HCT116 (cell line): ENCODE data around the gene BCL11A. TPM values are rescaled to one million over a fixed set of nuclear protein-coding genes. Genes with fewer than 3 reads are reported as not detected.

ENCODE experiments used
- ATAC-seq: fragments of 200-7000 bp; cut with Tn5 transposase; 2 replicates; pipeline ENCODE4 v1.9.1; 2020; ENCODE audit warnings: mild to moderate bottlenecking, moderate library complexity
- BruUV-seq: library from RNA; stranded (reverse); fragments of 400-500 nt; replicated peaks from 2 replicates; lab custom pipeline; 2021; lab: Mats Ljungman, UMichigan
- CTCF ChIA-PET: fragments of 300-600 bp; sonication (Branson Sonifier 250); formaldehyde crosslinking; loops from one replicate; lab custom pipeline; 2021; ENCODE audit warnings: antibody characterized with exemption; lab: Charles Lee
- POLR2A ChIA-PET: fragments of 300-600, 350-600 bp; sonication (Branson Sonifier 250); formaldehyde crosslinking; loops from one replicate; lab custom pipeline; 2021; ENCODE audit warnings: antibody characterized with exemption; lab: Charles Lee
- RAD21 ChIA-PET, 2 experiments: fragments of 300-600 bp; sonication (Branson Sonifier 250); formaldehyde crosslinking; loops; one replicate each; lab custom pipeline; 2023; ENCODE audit warnings: low total read pairs in 2 of 2; ENCODE audit not compliant: uncharacterized antibody in 2 of 2, unreplicated experiment in 2 of 2, low non-redundant PET in 1 of 2; lab: Charles Lee
- DNase-seq: peaks from one replicate; pipeline ENCODE4 v3.0.0-alpha.2; 2010; ENCODE audit warnings: low read depth, low spot score
- H2AFZ ChIP-seq: fragments of 200-600 bp; shearing (Covaris generic), sonication (generic); 2 replicates; pipeline ENCODE4 v1.6.1; 2017; ENCODE audit warnings: low read depth, mixed run types, mixed read lengths, antibody characterized with exemption, low read length; ENCODE audit not compliant: poor library complexity, severe bottlenecking
- H3K27ac ChIP-seq: 2 replicates; pipeline ENCODE4 v1.5.1; 2012; ENCODE audit warnings: low read depth, low read length
- H3K27me3 ChIP-seq: fragments of 200-600 bp; sonication (generic); 2 replicates; pipeline ENCODE4 v1.6.1; 2016; ENCODE audit warnings: mixed run types, low read length, mixed read lengths; ENCODE audit not compliant: insufficient read depth
- H3K36me3 ChIP-seq, 2 experiments: fragments of 200-500 bp in 1 of 2; fragments of 200-600 bp in 1 of 2; sonication (Bioruptor generic) in 1 of 2; sonication (generic) in 1 of 2; 2 replicates each; pipeline versions ENCODE4 v1.5.1 to v1.6.1; 2014 to 2016; ENCODE audit warnings: low read length in 2 of 2, inconsistent platforms in 1 of 2, mixed read lengths in 1 of 2, mixed run types in 1 of 2; ENCODE audit not compliant: insufficient read depth in 2 of 2, control insufficient read depth in 1 of 2
- H3K4me1 ChIP-seq, 2 experiments: fragments of 200-600 bp in 1 of 2; sonication (generic) in 1 of 2; 2 replicates each; pipeline versions ENCODE4 v1.5.1 to v1.6.1; 2012 to 2017; ENCODE audit warnings: low read length in 2 of 2, inconsistent platforms in 1 of 2, mild to moderate bottlenecking in 1 of 2, mixed read lengths in 1 of 2, mixed run types in 1 of 2, moderate library complexity in 1 of 2; ENCODE audit not compliant: insufficient read depth in 2 of 2, control insufficient read depth in 1 of 2
- H3K4me2 ChIP-seq: fragments of 200-600 bp; sonication (generic); 2 replicates; pipeline ENCODE4 v1.6.1; 2017; ENCODE audit warnings: mixed run types, low read length, mixed read lengths
- H3K4me3 ChIP-seq, 2 experiments: fragments of 200-600 bp in 1 of 2; sonication (generic) in 1 of 2; replicated peaks in 1 of 2; 2 replicates each; pipeline ENCODE4 v1.5.1; 2011 to 2016; ENCODE audit warnings: low read length in 2 of 2, control low read depth in 1 of 2, low read depth in 1 of 2, mild to moderate bottlenecking in 1 of 2, mixed read lengths in 1 of 2, mixed run types in 1 of 2
- H3K79me2 ChIP-seq: fragments of 200-600 bp; sonication (generic); 2 replicates; pipeline ENCODE4 v1.6.1; 2017; ENCODE audit warnings: mild to moderate bottlenecking, mixed run types, low read length, moderate library complexity, mixed read lengths; ENCODE audit not compliant: insufficient read depth
- H3K9ac ChIP-seq: fragments of 200-600 bp; sonication (generic); 2 replicates; pipeline ENCODE4 v1.6.1; 2016; ENCODE audit warnings: low read length, mixed read lengths
- H3K9me2 ChIP-seq: fragments of 200-600 bp; sonication (generic), shearing (Covaris generic); 2 replicates; pipeline ENCODE4 v1.6.1; 2017; ENCODE audit warnings: mixed run types, mild to moderate bottlenecking, moderate library complexity; ENCODE audit not compliant: insufficient read depth
- H3K9me3 ChIP-seq, 2 experiments: fragments of 200-500 bp in 1 of 2; fragments of 200-600 bp in 1 of 2; sonication (Bioruptor generic) in 1 of 2; sonication (generic) in 1 of 2; 2 replicates each; pipeline ENCODE4 v1.6.1; 2014 to 2017; ENCODE audit warnings: low read length in 2 of 2, mixed read lengths in 2 of 2, inconsistent platforms in 1 of 2, low read depth in 1 of 2, mild to moderate bottlenecking in 1 of 2, mixed run types in 1 of 2, moderate library complexity in 1 of 2; ENCODE audit not compliant: control insufficient read depth in 1 of 2, insufficient read depth in 1 of 2
- H4K20me1 ChIP-seq: fragments of 200-600 bp; sonication (generic), shearing (Covaris generic); 2 replicates; pipeline ENCODE4 v1.6.1; 2017; ENCODE audit warnings: mixed run types, mild to moderate bottlenecking, moderate library complexity; ENCODE audit not compliant: insufficient read depth
- CBX3 ChIP-seq: IDR thresholded peaks from 2 replicates; pipeline ENCODE4 v1.6.1; 2012; ENCODE audit warnings: low read depth
- CEBPB ChIP-seq: IDR thresholded peaks from 2 replicates; pipeline ENCODE4 v1.6.1; 2012; ENCODE audit warnings: low read depth
- ELF1 ChIP-seq: IDR thresholded peaks from 2 replicates; pipeline ENCODE4 v1.6.1; 2012; ENCODE audit warnings: low read depth, borderline replicate concordance
- EZH2 ChIP-seq: fragments of 200-600 bp; sonication (generic); IDR thresholded peaks from 2 replicates; pipeline ENCODE4 v1.6.1; 2017; ENCODE audit warnings: antibody characterized with exemption, mixed run types
- EZH2phosphoT487 ChIP-seq: fragments of 200-600 bp; IDR thresholded peaks from 2 replicates; pipeline ENCODE4 v1.6.1; 2018; ENCODE audit warnings: antibody characterized with exemption, borderline replicate concordance
- FOSL1 ChIP-seq: IDR thresholded peaks from 2 replicates; pipeline ENCODE4 v1.6.1; 2012; ENCODE audit warnings: low read depth
- JUND ChIP-seq: IDR thresholded peaks from 2 replicates; pipeline ENCODE4 v1.6.1; 2012
- POLR2AphosphoS5 ChIP-seq: IDR thresholded peaks from 2 replicates; pipeline ENCODE4 v1.6.1; 2011; ENCODE audit warnings: mild to moderate bottlenecking, low read depth, low read length, moderate library complexity
- SRF ChIP-seq: IDR thresholded peaks from 2 replicates; pipeline ENCODE4 v1.6.1; 2012; ENCODE audit warnings: low read depth
- TCF7L2 ChIP-seq: IDR thresholded peaks from 2 replicates; pipeline ENCODE4 v1.7.0; 2011; ENCODE audit warnings: borderline replicate concordance, inconsistent platforms; ENCODE audit not compliant: insufficient read depth, insufficient read length; ENCODE audit errors: extremely low read depth
- ZNF274 ChIP-seq: fragments of 200-500 bp; sonication (Bioruptor generic); IDR thresholded peaks from 2 replicates; pipeline ENCODE4 v1.6.1; 2014; ENCODE audit warnings: mild to moderate bottlenecking, low read depth, low read length, inconsistent platforms
- intact Hi-C: fragments of 100-400 bp; cut with micrococcal nuclease; formaldehyde crosslinking; loops from 2 replicates; pipeline ENCODE4 v1.10.0; 2022
- total RNA-seq: library from RNA; stranded (reverse); gene quantifications from one replicate; pipeline ENCODE4 v1.2.1, GENCODE V29; 2021; ENCODE audit not compliant: unreplicated experiment
- TF ChIP-seq, protein P1 (sequence below): IDR thresholded peaks from 2 replicates; pipeline ENCODE4 v1.6.1; 2011; ENCODE audit warnings: mild to moderate bottlenecking, low read length, moderate library complexity; ENCODE audit not compliant: insufficient replicate concordance; ENCODE audit errors: extremely low read depth
- TF ChIP-seq, protein P2 (sequence below): IDR thresholded peaks from 2 replicates; pipeline ENCODE4 v1.6.1; 2012; ENCODE audit warnings: low read depth

The BCL11A gene
- total RNA-seq, 1 experiment from 2014 or later = 0.71 TPM

DNA sequence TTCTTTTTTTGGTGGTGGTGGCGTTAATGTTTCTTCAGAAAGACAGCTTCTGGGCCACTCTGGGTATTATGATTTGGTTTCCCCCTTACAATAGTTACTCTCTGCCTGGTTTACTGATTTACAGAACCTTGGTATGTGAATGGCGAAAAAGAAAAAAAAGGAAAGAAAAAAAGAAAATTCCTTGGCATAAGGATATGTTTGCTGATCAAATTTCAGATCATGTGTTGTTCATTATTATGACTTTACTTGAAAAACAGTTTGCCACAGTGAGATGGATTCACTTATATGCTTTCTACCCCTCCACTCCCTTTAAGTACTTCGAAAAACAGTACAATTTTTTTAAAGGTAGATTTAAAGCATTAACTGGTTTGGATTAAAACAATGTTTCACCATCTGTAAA is 21.0 kb downstream of the BCL11A start:
- TF ChIP-seq CBX3 (no peak), ZNF274 (no peak), POLR2AphosphoS5 (no peak), TCF7L2 (no peak), SRF (no peak), JUND (no peak), CEBPB (no peak), EZH2phosphoT487 (no peak), FOSL1 (no peak), ELF1 (no peak), EZH2 (no peak)
- TF ChIP-seq, protein P1, sequence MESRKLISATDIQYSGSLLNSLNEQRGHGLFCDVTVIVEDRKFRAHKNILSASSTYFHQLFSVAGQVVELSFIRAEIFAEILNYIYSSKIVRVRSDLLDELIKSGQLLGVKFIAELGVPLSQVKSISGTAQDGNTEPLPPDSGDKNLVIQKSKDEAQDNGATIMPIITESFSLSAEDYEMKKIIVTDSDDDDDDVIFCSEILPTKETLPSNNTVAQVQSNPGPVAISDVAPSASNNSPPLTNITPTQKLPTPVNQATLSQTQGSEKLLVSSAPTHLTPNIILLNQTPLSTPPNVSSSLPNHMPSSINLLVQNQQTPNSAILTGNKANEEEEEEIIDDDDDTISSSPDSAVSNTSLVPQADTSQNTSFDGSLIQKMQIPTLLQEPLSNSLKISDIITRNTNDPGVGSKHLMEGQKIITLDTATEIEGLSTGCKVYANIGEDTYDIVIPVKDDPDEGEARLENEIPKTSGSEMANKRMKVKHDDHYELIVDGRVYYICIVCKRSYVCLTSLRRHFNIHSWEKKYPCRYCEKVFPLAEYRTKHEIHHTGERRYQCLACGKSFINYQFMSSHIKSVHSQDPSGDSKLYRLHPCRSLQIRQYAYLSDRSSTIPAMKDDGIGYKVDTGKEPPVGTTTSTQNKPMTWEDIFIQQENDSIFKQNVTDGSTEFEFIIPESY = no peak
- TF ChIP-seq, protein P2, sequence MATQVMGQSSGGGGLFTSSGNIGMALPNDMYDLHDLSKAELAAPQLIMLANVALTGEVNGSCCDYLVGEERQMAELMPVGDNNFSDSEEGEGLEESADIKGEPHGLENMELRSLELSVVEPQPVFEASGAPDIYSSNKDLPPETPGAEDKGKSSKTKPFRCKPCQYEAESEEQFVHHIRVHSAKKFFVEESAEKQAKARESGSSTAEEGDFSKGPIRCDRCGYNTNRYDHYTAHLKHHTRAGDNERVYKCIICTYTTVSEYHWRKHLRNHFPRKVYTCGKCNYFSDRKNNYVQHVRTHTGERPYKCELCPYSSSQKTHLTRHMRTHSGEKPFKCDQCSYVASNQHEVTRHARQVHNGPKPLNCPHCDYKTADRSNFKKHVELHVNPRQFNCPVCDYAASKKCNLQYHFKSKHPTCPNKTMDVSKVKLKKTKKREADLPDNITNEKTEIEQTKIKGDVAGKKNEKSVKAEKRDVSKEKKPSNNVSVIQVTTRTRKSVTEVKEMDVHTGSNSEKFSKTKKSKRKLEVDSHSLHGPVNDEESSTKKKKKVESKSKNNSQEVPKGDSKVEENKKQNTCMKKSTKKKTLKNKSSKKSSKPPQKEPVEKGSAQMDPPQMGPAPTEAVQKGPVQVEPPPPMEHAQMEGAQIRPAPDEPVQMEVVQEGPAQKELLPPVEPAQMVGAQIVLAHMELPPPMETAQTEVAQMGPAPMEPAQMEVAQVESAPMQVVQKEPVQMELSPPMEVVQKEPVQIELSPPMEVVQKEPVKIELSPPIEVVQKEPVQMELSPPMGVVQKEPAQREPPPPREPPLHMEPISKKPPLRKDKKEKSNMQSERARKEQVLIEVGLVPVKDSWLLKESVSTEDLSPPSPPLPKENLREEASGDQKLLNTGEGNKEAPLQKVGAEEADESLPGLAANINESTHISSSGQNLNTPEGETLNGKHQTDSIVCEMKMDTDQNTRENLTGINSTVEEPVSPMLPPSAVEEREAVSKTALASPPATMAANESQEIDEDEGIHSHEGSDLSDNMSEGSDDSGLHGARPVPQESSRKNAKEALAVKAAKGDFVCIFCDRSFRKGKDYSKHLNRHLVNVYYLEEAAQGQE = no peak
- TF ChIP-seq, all 23 proteins: peak for 0
- CTCF ChIA-PET = no interaction called here
- no peaks in the 10 kb centered on the region for H3K4me1 ChIP-seq
- H4K20me1 ChIP-seq = no peaks in the 10 kb centered on the region; the same call in 1 of the 2 replicates
- no peak overlapping the region for H3K4me3 ChIP-seq
- H3K9me2 ChIP-seq = no peaks in the 10 kb centered on the region
- H2AFZ ChIP-seq = no peak overlapping the region
- peaks cover 80% of the 10 kb centered on the region for H3K27me3 ChIP-seq
- H3K36me3 ChIP-seq = no peaks in the 10 kb centered on the region
- H3K79me2 ChIP-seq = no peaks in the 10 kb centered on the region
- no peak overlapping the region for H3K4me2 ChIP-seq
- H3K27ac ChIP-seq = no peak overlapping the region
- POLR2A ChIA-PET = no interaction called here
- RAD21 ChIA-PET = no interaction called here
- no peak overlapping the region for H3K9ac ChIP-seq
- H3K9me3 ChIP-seq = no peaks in the 10 kb centered on the region
- ATAC-seq (no peak), DNase-seq (no peak)
- intact Hi-C loops = no loop called here
- BruUV-seq = no TSS peak
